ENCODE results near the gene TBC1D2B.

- TF ChIP-seq CTCF (IDR thresholded peaks at IDR 0.05; ENCODE audit: insufficient read depth, low read length): no peak
- TF ChIP-seq, protein P1, sequence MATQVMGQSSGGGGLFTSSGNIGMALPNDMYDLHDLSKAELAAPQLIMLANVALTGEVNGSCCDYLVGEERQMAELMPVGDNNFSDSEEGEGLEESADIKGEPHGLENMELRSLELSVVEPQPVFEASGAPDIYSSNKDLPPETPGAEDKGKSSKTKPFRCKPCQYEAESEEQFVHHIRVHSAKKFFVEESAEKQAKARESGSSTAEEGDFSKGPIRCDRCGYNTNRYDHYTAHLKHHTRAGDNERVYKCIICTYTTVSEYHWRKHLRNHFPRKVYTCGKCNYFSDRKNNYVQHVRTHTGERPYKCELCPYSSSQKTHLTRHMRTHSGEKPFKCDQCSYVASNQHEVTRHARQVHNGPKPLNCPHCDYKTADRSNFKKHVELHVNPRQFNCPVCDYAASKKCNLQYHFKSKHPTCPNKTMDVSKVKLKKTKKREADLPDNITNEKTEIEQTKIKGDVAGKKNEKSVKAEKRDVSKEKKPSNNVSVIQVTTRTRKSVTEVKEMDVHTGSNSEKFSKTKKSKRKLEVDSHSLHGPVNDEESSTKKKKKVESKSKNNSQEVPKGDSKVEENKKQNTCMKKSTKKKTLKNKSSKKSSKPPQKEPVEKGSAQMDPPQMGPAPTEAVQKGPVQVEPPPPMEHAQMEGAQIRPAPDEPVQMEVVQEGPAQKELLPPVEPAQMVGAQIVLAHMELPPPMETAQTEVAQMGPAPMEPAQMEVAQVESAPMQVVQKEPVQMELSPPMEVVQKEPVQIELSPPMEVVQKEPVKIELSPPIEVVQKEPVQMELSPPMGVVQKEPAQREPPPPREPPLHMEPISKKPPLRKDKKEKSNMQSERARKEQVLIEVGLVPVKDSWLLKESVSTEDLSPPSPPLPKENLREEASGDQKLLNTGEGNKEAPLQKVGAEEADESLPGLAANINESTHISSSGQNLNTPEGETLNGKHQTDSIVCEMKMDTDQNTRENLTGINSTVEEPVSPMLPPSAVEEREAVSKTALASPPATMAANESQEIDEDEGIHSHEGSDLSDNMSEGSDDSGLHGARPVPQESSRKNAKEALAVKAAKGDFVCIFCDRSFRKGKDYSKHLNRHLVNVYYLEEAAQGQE (IDR thresholded peaks at IDR 0.05; ENCODE audit: insufficient replicate concordance, low read depth): no peak
Observed at GRCh38 chr15:78004919-78005634, 72.4 kb downstream of the TBC1D2B start.

All from HL-60 (cell line).